ENCODE data around the gene GABPA.

The GABPA gene

DNA sequence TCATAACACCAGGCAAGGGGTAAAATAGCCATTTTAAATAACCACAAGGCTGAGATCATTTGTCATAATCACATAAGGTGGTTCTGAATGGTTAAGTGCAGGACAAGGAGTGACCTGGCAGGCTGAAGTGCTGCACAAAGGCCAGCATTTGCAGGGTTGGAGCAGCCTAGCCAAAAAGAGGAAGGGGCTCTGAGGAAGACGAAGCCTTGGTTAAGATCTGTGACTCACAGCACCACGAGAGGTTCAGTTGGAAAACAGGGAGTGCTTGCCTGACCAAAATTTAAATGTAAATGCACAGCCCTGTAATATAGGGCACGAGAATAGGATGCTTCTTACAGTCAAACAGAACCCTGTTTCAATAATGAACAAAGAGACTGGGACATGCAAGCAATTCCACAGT is 12.1 kb upstream of the GABPA start:
- DNase-seq (ENCODE audit: low spot score) (no peak), ATAC-seq (ENCODE audit: low read depth) (no peak)
- H3K27ac ChIP-seq (ENCODE audit: poor library complexity, severe bottlenecking), result no peak overlapping the region
- no peaks in the 10 kb centered on the region for H3K9me3 ChIP-seq (ENCODE audit: severe bottlenecking)
- no peaks in the 10 kb centered on the region for H3K4me1 ChIP-seq (ENCODE audit: insufficient read depth, poor library complexity, severe bottlenecking)
- no peak overlapping the region for H3K4me3 ChIP-seq (ENCODE audit: severe bottlenecking)
- H3K36me3 ChIP-seq (ENCODE audit: low read depth), result peaks cover 48% of the 10 kb centered on the region
- no peaks in the 10 kb centered on the region for H3K27me3 ChIP-seq (ENCODE audit: insufficient read depth, poor library complexity, severe bottlenecking)
- TF ChIP-seq, protein P1, sequence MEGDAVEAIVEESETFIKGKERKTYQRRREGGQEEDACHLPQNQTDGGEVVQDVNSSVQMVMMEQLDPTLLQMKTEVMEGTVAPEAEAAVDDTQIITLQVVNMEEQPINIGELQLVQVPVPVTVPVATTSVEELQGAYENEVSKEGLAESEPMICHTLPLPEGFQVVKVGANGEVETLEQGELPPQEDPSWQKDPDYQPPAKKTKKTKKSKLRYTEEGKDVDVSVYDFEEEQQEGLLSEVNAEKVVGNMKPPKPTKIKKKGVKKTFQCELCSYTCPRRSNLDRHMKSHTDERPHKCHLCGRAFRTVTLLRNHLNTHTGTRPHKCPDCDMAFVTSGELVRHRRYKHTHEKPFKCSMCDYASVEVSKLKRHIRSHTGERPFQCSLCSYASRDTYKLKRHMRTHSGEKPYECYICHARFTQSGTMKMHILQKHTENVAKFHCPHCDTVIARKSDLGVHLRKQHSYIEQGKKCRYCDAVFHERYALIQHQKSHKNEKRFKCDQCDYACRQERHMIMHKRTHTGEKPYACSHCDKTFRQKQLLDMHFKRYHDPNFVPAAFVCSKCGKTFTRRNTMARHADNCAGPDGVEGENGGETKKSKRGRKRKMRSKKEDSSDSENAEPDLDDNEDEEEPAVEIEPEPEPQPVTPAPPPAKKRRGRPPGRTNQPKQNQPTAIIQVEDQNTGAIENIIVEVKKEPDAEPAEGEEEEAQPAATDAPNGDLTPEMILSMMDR (IDR thresholded peaks at IDR 0.05; ENCODE audit: poor library complexity, severe bottlenecking), result no peak

DNA sequence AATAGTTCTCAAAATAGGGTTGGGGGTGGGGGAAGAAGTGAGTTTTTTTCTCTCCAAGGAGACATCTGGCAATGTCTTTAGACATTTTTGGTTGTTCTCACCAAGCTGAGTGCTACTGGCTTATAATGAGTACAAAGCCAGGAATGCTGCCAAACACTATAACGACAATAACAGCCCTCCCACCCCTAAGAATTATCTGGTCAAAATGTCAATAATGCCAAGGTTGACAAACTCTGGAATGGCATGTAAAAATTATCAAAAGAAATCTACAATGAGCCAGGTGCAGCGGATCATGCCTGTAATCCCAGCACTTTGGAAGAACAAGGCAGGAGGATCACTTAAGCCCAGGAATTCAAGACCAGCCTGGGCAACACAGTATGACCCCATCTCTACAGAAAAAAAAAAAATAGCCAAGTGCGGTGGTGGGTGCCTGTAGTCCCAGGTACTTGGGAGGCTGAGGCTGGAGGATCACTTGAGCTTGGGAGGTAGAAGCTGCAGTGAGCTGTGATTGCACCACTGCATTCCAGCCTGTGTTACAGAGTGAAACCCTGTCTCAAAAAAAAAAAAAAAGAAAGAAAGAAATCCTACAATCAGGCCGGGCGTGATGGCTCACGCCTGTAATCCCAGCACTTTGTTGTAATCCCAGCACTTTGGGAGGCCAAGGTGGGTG is 2.5 kb upstream of the GABPA start:
- Histone ChIP-seq H3K36me3 (ENCODE audit: low read depth) (peaks cover 42% of the 10 kb centered on the region), H3K27ac (ENCODE audit: poor library complexity, severe bottlenecking) (no peak overlapping the region), H3K9me3 (ENCODE audit: severe bottlenecking) (no peaks in the 10 kb centered on the region), H3K4me3 (ENCODE audit: severe bottlenecking) (no peak overlapping the region), H3K4me1 (ENCODE audit: insufficient read depth, poor library complexity, severe bottlenecking) (no peaks in the 10 kb centered on the region), H3K27me3 (ENCODE audit: insufficient read depth, poor library complexity, severe bottlenecking) (no peaks in the 10 kb centered on the region)
- no peak for ATAC-seq (ENCODE audit: low read depth)
- no peak for DNase-seq (ENCODE audit: low spot score)
- TF ChIP-seq, protein P1 (IDR thresholded peaks at IDR 0.05; ENCODE audit: poor library complexity, severe bottlenecking), result no peak

GRCh38 chr21:25733859-25734653 is 716 bp upstream of the GABPA start:
- Histone ChIP-seq H3K36me3 (ENCODE audit: low read depth) (peaks cover 24% of the 10 kb centered on the region), H3K9me3 (ENCODE audit: severe bottlenecking) (no peaks in the 10 kb centered on the region), H3K27me3 (ENCODE audit: insufficient read depth, poor library complexity, severe bottlenecking) (no peaks in the 10 kb centered on the region), H3K27ac (ENCODE audit: poor library complexity, severe bottlenecking) (peak overlapping the region; percentile 90), H3K4me1 (ENCODE audit: insufficient read depth, poor library complexity, severe bottlenecking) (no peaks in the 10 kb centered on the region), H3K4me3 (ENCODE audit: severe bottlenecking) (peak overlapping the region; percentile 96)
- TF ChIP-seq, protein P1 (IDR thresholded peaks at IDR 0.05; ENCODE audit: poor library complexity, severe bottlenecking), result no peak
- peak; percentile 1; the same call in 1 of the 3 replicates for ATAC-seq (ENCODE audit: low read depth)
- no peak for DNase-seq (ENCODE audit: low spot score)

GRCh38 chr21:25734654-25734903 is 193 bp upstream of the GABPA start:
- Histone ChIP-seq H3K27me3 (ENCODE audit: insufficient read depth, poor library complexity, severe bottlenecking) (no peaks in the 10 kb centered on the region), H3K4me1 (ENCODE audit: insufficient read depth, poor library complexity, severe bottlenecking) (no peaks in the 10 kb centered on the region), H3K4me3 (ENCODE audit: severe bottlenecking) (peak overlapping the region; percentile 96), H3K9me3 (ENCODE audit: severe bottlenecking) (no peaks in the 10 kb centered on the region), H3K36me3 (ENCODE audit: low read depth) (peaks cover 18% of the 10 kb centered on the region), H3K27ac (ENCODE audit: poor library complexity, severe bottlenecking) (peak overlapping the region; percentile 90)
- no peak for ATAC-seq (ENCODE audit: low read depth)
- TF ChIP-seq, protein P1 (IDR thresholded peaks at IDR 0.05; ENCODE audit: poor library complexity, severe bottlenecking), result no peak
- DNase-seq (ENCODE audit: low spot score), result no peak

Measured in RWPE2 (cell line).